Left forelimb (tissue), 1 donor: ENCODE data around the gene SMAD9.

Source experiments
- DNase-seq: peaks from one replicate; pipeline ENCODE4 v3.0.0-alpha.2; 2018; ENCODE audit warnings: low spot score

Gene SMAD9

DNA sequence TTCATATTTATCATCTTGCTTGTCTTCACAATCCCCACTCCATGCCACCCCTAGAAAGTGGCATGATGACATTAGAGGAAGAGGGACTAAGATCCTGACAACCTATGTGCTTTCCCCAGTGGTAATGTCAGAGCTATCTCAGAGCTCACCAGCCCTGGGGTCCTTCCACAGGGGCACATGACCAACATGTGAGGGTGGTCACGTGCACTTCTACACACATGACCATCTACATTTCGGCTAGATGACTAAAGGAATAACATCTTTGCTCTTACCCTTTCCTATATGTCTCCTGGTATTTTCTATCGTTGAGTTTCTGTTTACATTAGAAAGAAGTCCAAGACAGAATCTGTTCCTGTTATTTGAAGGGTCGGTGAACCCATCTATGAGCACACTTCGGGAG, 54.8 kb downstream of the SMAD9 start:
- DNase-seq = no peak

DNA sequence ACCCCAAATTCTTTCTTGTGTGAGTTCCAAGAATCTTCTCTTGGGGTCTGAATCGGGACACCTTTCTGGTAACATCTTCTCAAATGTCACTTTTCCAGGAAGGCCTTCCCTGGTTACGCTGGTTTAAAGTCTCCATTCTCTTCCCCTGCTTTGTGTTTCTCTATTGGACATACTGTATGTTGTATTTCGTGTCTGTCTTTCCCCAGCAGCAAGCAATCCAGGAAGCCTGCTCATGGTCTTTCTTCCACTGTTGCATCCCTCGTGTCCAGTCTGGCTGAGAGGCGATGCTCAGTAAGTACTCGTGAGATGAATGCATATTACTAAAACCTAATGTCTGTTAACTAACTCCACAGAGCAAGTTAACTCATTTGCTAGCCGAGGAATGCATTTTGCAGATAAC, 57.3 kb downstream of the SMAD9 start:
- DNase-seq = no peak

DNA sequence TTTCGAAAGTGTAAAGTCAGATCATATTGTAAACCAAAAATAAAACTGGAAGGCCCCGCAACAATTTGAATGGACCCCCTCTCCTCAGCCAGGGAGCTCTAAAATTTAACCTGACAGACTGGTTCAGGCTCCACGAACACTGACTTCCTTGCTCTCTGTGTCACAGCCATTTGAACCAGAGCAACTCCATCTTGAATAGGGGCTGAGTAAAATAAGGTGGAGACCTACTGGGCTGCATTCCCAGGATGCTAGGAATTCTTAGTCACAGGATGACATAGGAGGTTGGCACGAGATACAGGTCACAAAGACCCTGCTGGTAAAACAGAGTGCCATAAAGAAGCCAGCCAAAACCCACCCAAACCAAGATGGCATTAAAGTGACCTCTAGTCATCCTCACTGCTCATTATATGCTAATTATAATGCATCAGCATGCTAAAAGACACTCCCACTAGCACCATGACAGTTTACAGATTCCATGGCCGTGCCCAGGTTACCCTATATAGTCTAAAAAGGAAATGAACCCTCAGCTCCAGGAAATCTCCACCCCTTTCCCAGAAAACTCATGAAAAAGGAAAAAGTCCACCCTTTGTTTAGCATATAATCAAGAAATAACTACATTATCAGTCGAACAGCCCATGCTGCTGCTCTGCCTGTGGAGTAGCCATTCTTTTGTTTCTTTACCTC, 57.9 kb downstream of the SMAD9 start:
- no peak for DNase-seq

DNA sequence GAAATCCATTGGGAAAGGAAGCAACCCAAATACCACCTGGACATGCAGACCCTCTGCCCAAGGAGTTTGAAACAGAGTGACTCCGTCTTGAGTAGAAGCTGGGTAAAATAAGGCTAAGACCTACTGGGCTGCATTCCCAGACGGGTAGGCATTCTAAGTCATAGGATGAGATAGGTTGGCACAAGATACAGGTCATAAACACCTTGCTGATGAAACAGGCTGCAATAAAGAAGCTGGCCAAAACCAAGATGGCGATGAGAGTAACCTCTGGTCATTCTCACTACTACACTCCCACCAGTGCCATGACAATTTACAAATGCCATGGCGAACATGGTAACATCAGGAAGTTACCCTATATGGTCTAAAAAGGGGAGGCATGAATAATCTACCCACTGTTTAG, 60.8 kb downstream of the SMAD9 start:
- no peak for DNase-seq

DNA sequence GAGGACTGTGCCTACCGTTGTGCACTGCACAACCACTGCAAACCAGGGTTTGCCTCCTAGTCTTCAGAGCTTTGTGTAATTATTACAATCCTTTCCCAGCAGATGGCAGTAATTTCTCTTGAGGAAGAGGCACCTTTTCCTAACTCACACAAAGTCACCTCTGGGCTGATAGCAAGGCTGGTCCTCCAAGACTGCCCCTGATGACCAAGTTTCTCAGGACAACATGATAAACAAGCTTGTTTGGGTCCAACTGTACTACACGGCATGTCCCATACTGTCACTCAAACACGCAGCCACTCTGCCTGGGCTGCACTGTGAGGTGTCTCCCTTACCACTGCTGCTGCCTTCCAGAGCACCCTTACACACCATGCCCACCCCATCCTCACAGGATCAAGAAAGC, 61.7 kb downstream of the SMAD9 start:
- no peak for DNase-seq

DNA sequence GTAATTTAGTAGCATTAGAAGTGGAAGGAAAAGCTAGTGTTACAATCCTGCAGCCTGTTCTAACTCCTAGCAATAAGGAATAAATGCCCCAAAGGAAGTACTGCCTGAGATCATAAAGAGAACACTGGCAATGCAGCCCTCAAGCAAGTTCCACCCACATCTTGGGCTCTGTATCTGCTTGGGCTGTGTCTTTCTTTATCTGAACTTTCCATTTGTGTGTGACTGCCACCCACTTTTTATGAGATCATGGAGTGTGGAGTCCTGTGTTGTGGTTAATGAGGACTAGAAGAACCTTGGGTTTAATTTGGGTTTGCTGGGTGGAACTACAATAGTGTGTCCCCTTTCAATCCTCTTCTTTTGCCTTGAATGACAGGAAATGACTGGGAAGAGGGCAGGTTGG, 62.8 kb downstream of the SMAD9 start:
- DNase-seq = no peak

- no peak for DNase-seq
These were observed 69.1 kb downstream of the SMAD9 start for GRCh38 chr13:36850790-36851438.

GRCh38 chr13:36848199-36848982, 71.6 kb downstream of the SMAD9 start:
- DNase-seq = no peak

- no peak for DNase-seq
These were observed 72.4 kb downstream of the SMAD9 start for GRCh38 chr13:36847606-36848005.

DNA sequence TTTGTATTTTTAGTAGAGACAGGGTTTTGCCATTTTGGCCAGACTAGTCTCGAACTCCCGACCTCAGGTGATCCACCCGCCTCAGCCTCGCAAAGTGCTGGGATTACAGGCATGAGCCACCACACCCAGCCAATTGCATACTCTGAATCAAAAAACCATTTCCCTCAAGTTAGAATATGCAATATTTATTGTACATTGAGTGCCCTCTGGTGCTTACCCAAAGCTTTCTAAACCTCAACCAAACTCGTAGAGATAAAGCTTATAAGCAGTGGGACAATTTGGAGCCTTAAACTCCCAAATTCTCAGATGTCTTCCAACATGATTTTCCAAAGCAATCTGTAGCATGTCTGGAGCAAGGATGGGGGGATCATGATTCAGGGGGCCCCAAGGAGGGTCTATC, 78.6 kb downstream of the SMAD9 start:
- no peak for DNase-seq

DNA sequence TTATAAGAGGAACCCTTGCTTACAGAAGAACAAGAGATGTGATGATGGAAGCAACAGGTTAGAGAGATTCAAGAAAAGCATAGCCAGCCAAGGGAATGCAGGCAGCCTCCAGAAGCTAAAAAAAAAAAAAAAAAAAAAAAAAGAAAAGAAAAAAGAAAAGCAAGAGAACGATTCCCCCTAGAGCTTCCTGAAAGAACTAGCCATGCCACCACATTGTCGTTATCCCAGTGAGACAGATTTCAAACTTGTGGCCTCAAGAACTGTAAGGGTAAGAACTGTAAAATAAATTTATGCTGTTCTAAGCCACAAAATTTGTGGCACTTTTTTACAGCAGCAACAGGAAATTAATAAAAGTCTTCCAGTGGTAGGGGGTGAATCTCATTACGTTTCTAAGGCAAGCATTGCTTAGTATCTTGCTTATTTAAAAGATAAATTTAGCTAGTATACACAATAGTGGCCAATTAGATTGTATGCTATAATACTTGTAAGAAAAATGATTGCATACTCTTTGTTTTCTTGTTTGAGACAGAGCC, 79.3 kb downstream of the SMAD9 start:
- DNase-seq = no peak

GRCh38 chr13:36839981-36840380, 80.1 kb downstream of the SMAD9 start:
- DNase-seq = no peak

DNA sequence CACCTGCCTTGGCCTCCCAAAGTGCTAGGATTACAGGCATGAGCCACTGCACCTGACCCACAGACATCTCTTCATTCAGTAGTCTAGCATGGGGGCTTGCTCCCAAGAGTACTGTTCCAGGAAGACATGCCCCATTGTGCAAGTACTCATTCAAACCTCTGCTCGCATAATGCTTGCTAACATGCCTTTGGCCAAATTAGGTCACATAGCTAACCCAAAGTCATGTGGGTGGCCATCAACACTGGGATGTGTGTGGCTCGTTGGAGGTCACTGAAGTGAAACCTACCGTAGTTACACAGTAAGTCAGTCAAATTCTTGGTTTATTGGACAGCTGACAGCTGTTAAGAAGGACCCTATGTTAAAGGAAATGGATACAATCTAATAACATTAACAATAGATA, 80.8 kb downstream of the SMAD9 start:
- DNase-seq = no peak

DNA sequence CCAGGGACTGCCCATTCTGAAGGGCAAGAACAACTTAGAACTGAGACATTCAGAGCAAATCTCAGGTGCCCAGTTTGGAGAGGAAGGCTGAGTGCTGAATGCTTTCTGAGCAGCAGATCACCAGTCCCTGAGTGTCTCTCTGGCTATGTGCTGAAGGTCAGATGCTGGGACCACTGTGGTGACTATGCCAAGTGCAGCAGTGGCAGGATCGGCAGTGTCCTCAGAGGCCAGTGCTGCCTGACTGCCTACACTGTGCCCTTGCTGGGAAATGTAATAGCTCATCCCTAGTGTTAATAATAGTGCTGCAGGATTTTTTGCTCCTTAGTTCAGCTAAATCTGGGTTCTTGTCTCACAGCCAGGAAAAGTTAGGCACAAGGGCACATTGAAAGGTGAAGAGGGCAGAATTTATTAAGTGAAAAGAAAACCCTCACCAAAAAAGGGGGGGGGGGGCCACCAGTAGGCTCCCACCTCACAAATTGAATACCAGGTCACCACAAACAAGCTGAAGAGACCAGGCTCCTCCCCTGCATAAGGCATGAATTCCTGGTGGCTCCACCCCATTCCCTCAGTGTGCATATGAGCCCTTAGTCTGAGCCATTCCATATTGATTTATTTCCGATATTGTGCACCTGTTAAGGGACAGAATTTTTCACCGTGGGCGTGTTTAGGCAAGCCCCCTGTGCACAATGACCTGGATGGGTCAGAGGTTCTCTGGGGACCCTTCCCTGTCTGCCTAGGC, 82.5 kb downstream of the SMAD9 start:
- no peak for DNase-seq

- DNase-seq = no peak
These were observed 85.7 kb downstream of the SMAD9 start for GRCh38 chr13:36834299-36834698.

DNA sequence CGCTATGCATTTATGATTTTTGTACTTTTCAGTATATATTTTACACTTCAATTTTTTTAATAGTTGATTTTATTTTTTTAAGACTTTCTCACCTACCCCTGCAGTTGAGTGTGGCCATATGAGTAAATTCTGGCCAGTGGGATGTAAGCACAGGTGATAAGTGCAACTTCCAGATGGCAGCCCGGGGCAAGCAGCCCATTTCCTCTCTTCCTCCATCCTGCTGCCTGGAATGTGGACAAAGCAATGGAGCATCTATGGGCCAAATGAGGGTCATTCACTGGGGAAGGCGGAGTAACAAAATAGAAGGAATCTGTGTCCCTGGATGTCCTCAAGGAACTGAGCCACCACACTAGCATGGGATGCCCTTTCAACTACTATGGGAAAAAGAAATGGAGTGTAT, 88.7 kb downstream of the SMAD9 start:
- no peak for DNase-seq

DNA sequence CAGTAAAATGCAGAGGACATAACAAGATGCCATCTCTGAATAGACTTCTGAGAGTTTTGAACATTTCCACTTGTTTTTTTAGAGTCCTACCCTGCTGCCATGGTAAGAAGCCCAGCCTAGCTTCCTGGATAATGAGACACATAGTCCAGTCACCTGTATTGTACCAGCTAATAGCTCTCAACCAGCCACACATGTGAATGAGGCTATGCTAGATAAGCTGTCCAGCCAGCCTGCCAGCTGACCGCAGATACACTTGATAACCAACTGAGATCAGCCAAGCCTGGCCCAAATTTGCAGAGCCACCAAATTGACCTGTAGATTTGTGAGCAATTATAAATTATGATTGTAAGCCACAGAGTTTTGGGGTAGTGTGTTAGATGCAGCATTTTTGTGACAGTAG, 90.3 kb downstream of the SMAD9 start:
- no peak for DNase-seq

GRCh38 chr13:36822785-36823184, 97.3 kb downstream of the SMAD9 start:
- DNase-seq = no peak

DNA sequence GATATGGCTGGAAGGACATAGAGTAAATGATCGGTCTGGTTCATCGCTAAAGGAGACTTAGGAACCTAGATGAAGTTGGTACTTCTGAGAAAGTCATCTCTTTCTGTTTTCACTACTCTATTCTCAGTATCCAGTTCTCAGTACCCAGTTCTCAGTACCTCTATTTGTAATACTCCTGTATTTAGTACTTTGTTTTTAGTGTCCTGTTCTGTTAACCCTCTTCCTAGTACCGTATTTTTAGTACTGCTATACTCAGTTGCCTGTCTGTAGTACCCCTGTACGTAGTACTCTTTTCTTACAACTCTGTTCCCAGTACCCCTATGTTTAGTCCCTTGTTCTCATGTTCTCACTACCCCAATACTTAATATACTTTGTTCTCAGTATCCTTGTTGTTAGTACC, 99.8 kb downstream of the SMAD9 start:
- DNase-seq = no peak

DNA sequence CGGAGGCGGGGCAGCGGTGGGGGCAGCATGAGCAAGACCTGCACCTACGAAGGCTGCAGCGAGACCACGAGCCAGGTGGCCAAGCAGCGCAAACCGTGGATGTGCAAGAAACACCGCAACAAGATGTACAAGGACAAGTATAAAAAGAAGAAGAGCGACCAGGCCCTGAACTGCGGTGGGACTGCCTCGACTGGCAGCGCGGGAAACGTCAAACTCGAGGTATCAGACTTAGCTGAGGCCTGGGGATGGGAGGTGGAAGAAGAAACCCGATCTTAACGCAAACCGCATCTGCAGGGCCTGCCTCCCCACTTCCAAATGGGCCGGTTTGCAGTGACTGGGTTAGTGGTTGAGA, 100.3 kb downstream of the SMAD9 start:
- no peak for DNase-seq

DNA sequence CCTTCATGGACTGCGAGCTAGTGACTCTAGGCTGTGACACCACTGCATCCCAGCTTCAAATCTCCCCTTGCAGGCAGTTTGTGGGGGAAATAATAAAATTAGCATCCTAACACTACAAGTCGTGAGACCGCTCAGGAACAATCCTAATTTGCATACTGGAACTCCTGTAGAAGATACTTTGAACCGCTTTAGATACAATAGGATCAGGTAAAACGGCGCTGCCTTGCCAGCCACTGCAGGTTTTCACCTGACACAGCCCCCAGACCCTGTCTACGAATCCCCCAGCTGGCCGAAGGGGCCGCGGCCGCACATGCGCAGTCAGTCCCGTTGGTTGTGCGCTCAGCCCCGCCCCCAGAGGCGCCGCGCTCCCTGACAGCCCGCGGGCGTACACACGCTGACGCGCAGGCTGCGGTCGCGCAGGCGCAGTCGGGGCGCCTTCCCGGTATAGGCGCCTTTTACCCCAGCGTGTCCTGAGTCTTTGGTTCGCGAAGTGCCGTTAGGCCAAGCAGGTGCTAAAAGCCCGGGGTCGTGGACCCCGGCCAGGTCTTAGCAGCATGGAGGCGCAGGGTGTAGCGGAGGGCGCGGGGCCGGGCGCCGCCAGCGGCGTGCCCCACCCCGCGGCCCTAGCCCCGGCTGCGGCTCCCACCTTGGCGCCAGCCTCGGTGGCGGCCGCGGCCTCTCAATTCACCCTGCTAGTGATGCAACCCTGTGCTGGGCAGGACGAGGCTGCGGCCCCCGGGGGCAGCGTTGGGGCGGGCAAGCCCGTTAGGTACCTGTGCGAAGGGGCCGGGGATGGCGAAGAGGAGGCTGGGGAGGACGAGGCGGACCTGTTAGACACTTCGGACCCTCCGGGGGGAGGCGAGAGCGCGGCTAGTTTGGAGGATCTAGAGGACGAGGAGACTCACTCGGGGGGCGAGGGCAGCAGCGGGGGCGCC, 101.0 kb downstream of the SMAD9 start, which contains the start of gene RFXAP:
Gene RFXAP, plus strand, starts transcription at position 419 of the 935 bp plus-strand sequence. Its CDS starts 136 bp downstream, at position 555.
- DNase-seq = peak; percentile 94
